ENCODE results near the gene LPP.

Gene LPP

GRCh38 chr3:188231456-188231855, 77.5 kb downstream of the LPP start:
- H3K27ac ChIP-seq (ENCODE audit: poor library complexity, severe bottlenecking), result no peak overlapping the region
- no peaks in the 10 kb centered on the region for H3K36me3 ChIP-seq (ENCODE audit: low read depth)
- H3K27me3 ChIP-seq (ENCODE audit: insufficient read depth, poor library complexity, severe bottlenecking), result no peaks in the 10 kb centered on the region
- ATAC-seq (ENCODE audit: low read depth), result no peak
- no peaks in the 10 kb centered on the region for H3K9me3 ChIP-seq (ENCODE audit: severe bottlenecking)
- DNase-seq (ENCODE audit: low spot score), result no peak
- no peak overlapping the region for H3K4me3 ChIP-seq (ENCODE audit: severe bottlenecking)
- H3K4me1 ChIP-seq (ENCODE audit: insufficient read depth, poor library complexity, severe bottlenecking), result no peaks in the 10 kb centered on the region
- no peak for TF ChIP-seq CTCF (IDR thresholded peaks at IDR 0.05; ENCODE audit: poor library complexity, severe bottlenecking)

GRCh38 chr3:188232656-188233055, 78.7 kb downstream of the LPP start:
- H3K4me3 ChIP-seq (ENCODE audit: severe bottlenecking), result no peak overlapping the region
- no peak for TF ChIP-seq CTCF (IDR thresholded peaks at IDR 0.05; ENCODE audit: poor library complexity, severe bottlenecking)
- DNase-seq (ENCODE audit: low spot score), result no peak
- H3K36me3 ChIP-seq (ENCODE audit: low read depth), result no peaks in the 10 kb centered on the region
- H3K27ac ChIP-seq (ENCODE audit: poor library complexity, severe bottlenecking), result no peak overlapping the region
- H3K9me3 ChIP-seq (ENCODE audit: severe bottlenecking), result no peaks in the 10 kb centered on the region
- H3K4me1 ChIP-seq (ENCODE audit: insufficient read depth, poor library complexity, severe bottlenecking), result no peaks in the 10 kb centered on the region
- H3K27me3 ChIP-seq (ENCODE audit: insufficient read depth, poor library complexity, severe bottlenecking), result no peaks in the 10 kb centered on the region
- no peak for ATAC-seq (ENCODE audit: low read depth)

- no peak overlapping the region for H3K4me3 ChIP-seq (ENCODE audit: severe bottlenecking)
- no peaks in the 10 kb centered on the region for H3K36me3 ChIP-seq (ENCODE audit: low read depth)
Observed at GRCh38 chr3:188233320-188233719, 79.4 kb downstream of the LPP start.

GRCh38 chr3:188234132-188234531, 80.2 kb downstream of the LPP start:
- DNase-seq (ENCODE audit: low spot score), result no peak
- Histone ChIP-seq H3K9me3 (ENCODE audit: severe bottlenecking) (no peaks in the 10 kb centered on the region), H3K27ac (ENCODE audit: poor library complexity, severe bottlenecking) (no peak overlapping the region), H3K27me3 (ENCODE audit: insufficient read depth, poor library complexity, severe bottlenecking) (no peaks in the 10 kb centered on the region), H3K4me1 (ENCODE audit: insufficient read depth, poor library complexity, severe bottlenecking) (no peaks in the 10 kb centered on the region), H3K4me3 (ENCODE audit: severe bottlenecking) (no peak overlapping the region), H3K36me3 (ENCODE audit: low read depth) (no peaks in the 10 kb centered on the region)
- no peak for TF ChIP-seq CTCF (IDR thresholded peaks at IDR 0.05; ENCODE audit: poor library complexity, severe bottlenecking)
- ATAC-seq (ENCODE audit: low read depth), result no peak

More at GRCh38 chr3:188233320-188233719, 79.4 kb downstream of the LPP start:
- ATAC-seq (ENCODE audit: low read depth) (no peak), DNase-seq (ENCODE audit: low spot score) (no peak)
- no peak for TF ChIP-seq CTCF (IDR thresholded peaks at IDR 0.05; ENCODE audit: poor library complexity, severe bottlenecking)
- H3K4me1 ChIP-seq (ENCODE audit: insufficient read depth, poor library complexity, severe bottlenecking), result no peaks in the 10 kb centered on the region
- no peaks in the 10 kb centered on the region for H3K27me3 ChIP-seq (ENCODE audit: insufficient read depth, poor library complexity, severe bottlenecking)
- H3K27ac ChIP-seq (ENCODE audit: poor library complexity, severe bottlenecking), result no peak overlapping the region
- H3K9me3 ChIP-seq (ENCODE audit: severe bottlenecking), result no peaks in the 10 kb centered on the region

- no peak overlapping the region for H3K4me3 ChIP-seq (ENCODE audit: severe bottlenecking)
- no peaks in the 10 kb centered on the region for H3K4me1 ChIP-seq (ENCODE audit: insufficient read depth, poor library complexity, severe bottlenecking)
- no peak for ATAC-seq (ENCODE audit: low read depth)
- H3K27me3 ChIP-seq (ENCODE audit: insufficient read depth, poor library complexity, severe bottlenecking), result no peaks in the 10 kb centered on the region
- no peaks in the 10 kb centered on the region for H3K36me3 ChIP-seq (ENCODE audit: low read depth)
- no peak overlapping the region for H3K27ac ChIP-seq (ENCODE audit: poor library complexity, severe bottlenecking)
- no peak for DNase-seq (ENCODE audit: low spot score)
- TF ChIP-seq CTCF (IDR thresholded peaks at IDR 0.05; ENCODE audit: poor library complexity, severe bottlenecking), result no peak
- no peaks in the 10 kb centered on the region for H3K9me3 ChIP-seq (ENCODE audit: severe bottlenecking)
Observed at GRCh38 chr3:188236271-188236670, 82.3 kb downstream of the LPP start.
